GM23338 (cell line): ENCODE results near the gene DIS3L. TPM values are rescaled to one million over a fixed set of nuclear protein-coding genes. Genes with fewer than 3 reads are reported as not detected.
"Not testable (repeated sequence)": the region's sequence is repeated elsewhere in the genome, so short reads cannot be mapped to it uniquely, and the experiment has no call there.

ENCODE experiments used
- ATAC-seq: fragments of 200-7000 bp; cut with Tn5 transposase; 3 replicates; pipeline ENCODE4 v1.9.1; 2020
- DNase-seq: peaks from one replicate; pipeline ENCODE4 v3.0.0-alpha.2; 2015; ENCODE audit warnings: low spot score
- H2AFZ ChIP-seq: fragments of 200-600 bp; sonication (generic); 2 replicates; pipeline ENCODE4 v1.8.0; 2016; ENCODE audit warnings: antibody characterized with exemption, mild to moderate bottlenecking, moderate library complexity
- H3F3A ChIP-seq: fragments of 200-600 bp; sonication (generic); replicated peaks from 2 replicates; pipeline ENCODE4 v1.8.0; 2017; ENCODE audit warnings: antibody characterized with exemption, mixed run types, low read depth
- H3K27ac ChIP-seq: fragments of 200-600 bp; sonication (generic); 2 replicates; pipeline ENCODE4 v1.6.1; 2016; ENCODE audit warnings: low read depth
- H3K27me3 ChIP-seq: fragments of 200-600 bp; sonication (generic); 2 replicates; pipeline ENCODE4 v1.8.0; 2016; ENCODE audit warnings: mild to moderate bottlenecking, mixed run types, moderate library complexity; ENCODE audit not compliant: insufficient read depth
- H3K36me3 ChIP-seq: fragments of 200-600 bp; sonication (generic); 2 replicates; pipeline ENCODE4 v1.8.0; 2016; ENCODE audit warnings: mild to moderate bottlenecking; ENCODE audit not compliant: insufficient read depth
- H3K4me1 ChIP-seq: fragments of 200-600 bp; sonication (generic); 2 replicates; pipeline ENCODE4 v1.8.0; 2016; ENCODE audit warnings: mild to moderate bottlenecking, moderate library complexity; ENCODE audit not compliant: insufficient read depth
- H3K4me2 ChIP-seq: fragments of 200-600 bp; sonication (generic); 2 replicates; pipeline ENCODE4 v1.7.1; 2017; ENCODE audit warnings: mixed run types
- H3K4me3 ChIP-seq: fragments of 200-600 bp; sonication (generic); 2 replicates; pipeline ENCODE4 v1.6.1; 2016; ENCODE audit warnings: mixed run types
- H3K79me2 ChIP-seq: fragments of 200-600 bp; sonication (generic); replicated peaks from 2 replicates; pipeline ENCODE4 v1.8.0; 2017; ENCODE audit warnings: mild to moderate bottlenecking; ENCODE audit not compliant: insufficient read depth
- H3K9me2 ChIP-seq: fragments of 200-600 bp; sonication (generic); 2 replicates; pipeline ENCODE4 v1.8.0; 2017; ENCODE audit not compliant: insufficient read depth
- H4K20me1 ChIP-seq: fragments of 200-600 bp; sonication (generic); replicated peaks from 2 replicates; pipeline ENCODE4 v1.8.0; 2017; ENCODE audit warnings: mild to moderate bottlenecking; ENCODE audit not compliant: insufficient read depth
- H3K27ac Mint-ChIP-seq: 2 replicates; pipeline ENCODE4 v1.8.0; 2020; ENCODE audit warnings: inconsistent platforms, mild to moderate bottlenecking, moderate library complexity, mixed read lengths
- H3K27me3 Mint-ChIP-seq: 3 replicates; pipeline ENCODE4 v1.8.0; 2022; ENCODE audit warnings: low read depth, mild to moderate bottlenecking, moderate library complexity, mixed read lengths, inconsistent platforms; ENCODE audit not compliant: insufficient read depth, poor library complexity
- H3K36me3 Mint-ChIP-seq: 3 replicates; pipeline ENCODE4 v1.8.0; 2021; ENCODE audit warnings: low read depth, mild to moderate bottlenecking, inconsistent platforms, moderate library complexity, mixed read lengths
- H3K4me1 Mint-ChIP-seq: 3 replicates; pipeline ENCODE4 v1.8.0; 2020; ENCODE audit warnings: mild to moderate bottlenecking, inconsistent platforms, mixed read lengths
- H3K4me3 Mint-ChIP-seq: 3 replicates; pipeline ENCODE4 v1.8.0; 2021; ENCODE audit warnings: moderate library complexity, mild to moderate bottlenecking, inconsistent platforms, mixed read lengths
- H3K9me3 Mint-ChIP-seq: 3 replicates; pipeline ENCODE4 v1.8.0; 2020; ENCODE audit warnings: moderate library complexity, mild to moderate bottlenecking, inconsistent platforms, mixed read lengths
- CTCF ChIP-seq, 2 experiments: fragments of 200-600 bp in 1 of 2; sonication (generic) in 1 of 2; conservative IDR thresholded peaks; 2 replicates each; pipeline versions ENCODE4 v1.5.1 to v1.6.1; 2016 to 2017; ENCODE audit warnings: antibody characterized with exemption in 2 of 2, low read depth in 2 of 2, mild to moderate bottlenecking in 2 of 2, moderate library complexity in 1 of 2
- NANOG ChIP-seq: IDR thresholded peaks from 2 replicates; pipeline ENCODE4 v1.6.1; 2016; ENCODE audit warnings: antibody characterized with exemption, borderline replicate concordance
- STAT1 ChIP-seq: IDR thresholded peaks from one replicate; pipeline ENCODE4 v1.6.1; 2016; ENCODE audit warnings: antibody characterized with exemption; ENCODE audit not compliant: unreplicated experiment
- ZNF114 ChIP-seq: fragments of 250-450 bp; sonication (Bioruptor Pico); IDR thresholded peaks from 2 replicates; pipeline ENCODE4 v1.5.0; 2020; ENCODE audit warnings: mild to moderate bottlenecking, moderate library complexity
- ZNF331 ChIP-seq: fragments of 250-450 bp; sonication (Bioruptor Pico); IDR thresholded peaks from 2 replicates; pipeline ENCODE4 v1.5.0; 2020; ENCODE audit warnings: low read depth, mild to moderate bottlenecking, moderate library complexity
- ZNF462 ChIP-seq: fragments of 250-450 bp; sonication (Bioruptor Pico); IDR thresholded peaks from 2 replicates; pipeline ENCODE4 v1.5.0; 2020; ENCODE audit warnings: mild to moderate bottlenecking, moderate library complexity
- polyA plus RNA-seq: library from polyadenylated mRNA; unstranded; fragments of >200 nt; fragmentation: Nextera tagmentation; extraction: Ambion mirVana; gene quantifications from 2 replicates; pipeline ENCODE4 v1.2.1, GENCODE V29; 2016
- total RNA-seq: library from RNA; depleted of rRNA; stranded (reverse); fragments of >200 nt; shearing (Covaris generic); gene quantifications from 2 replicates; pipeline ENCODE4 v1.2.3, GENCODE V29; 2014

The DIS3L gene
- total and polyA plus RNA-seq, 2 experiments from 2014 or later = 8.9 to 21.8 TPM

- Mint-ChIP-seq H3K27ac (no peak overlapping the region), H3K4me3 (no peak overlapping the region), H3K4me1 (no peaks in the 10 kb centered on the region), H3K9me3 (peaks cover 13% of the 10 kb centered on the region), H3K27me3 (peaks cover 11% of the 10 kb centered on the region), H3K36me3 (peaks cover 9% of the 10 kb centered on the region)
- no peak overlapping the region for H2AFZ ChIP-seq
- H3K4me3 ChIP-seq = no peak overlapping the region
- no peaks in the 10 kb centered on the region for H3K9me2 ChIP-seq
- no peaks in the 10 kb centered on the region for H3K4me1 ChIP-seq
- H3K27ac ChIP-seq = no peak overlapping the region
- H3K79me2 ChIP-seq = no peaks in the 10 kb centered on the region
- H4K20me1 ChIP-seq = no peaks in the 10 kb centered on the region
- H3K27me3 ChIP-seq = peaks cover 24% of the 10 kb centered on the region
- no peak for DNase-seq
- H3F3A ChIP-seq = no peaks in the 10 kb centered on the region
- TF ChIP-seq ZNF331 (CRISPR knock-in tag) (no peak), STAT1 (no peak), ZNF114 (CRISPR knock-in tag) (no peak), NANOG (no peak), ZNF462 (no peak), CTCF (conservative IDR thresholded peaks at IDR 0.05; ENCODE audit: low read depth in 2 of 2) (no peak)
- no peak for ATAC-seq
- H3K4me2 ChIP-seq = no peak overlapping the region
- no peaks in the 10 kb centered on the region; the same call in 1 of the 2 replicates for H3K36me3 ChIP-seq
Measured at GRCh38 chr15:66261056-66261455, 32.3 kb upstream of the DIS3L start.

GRCh38 chr15:66262837-66263236 lies 30.5 kb upstream of the DIS3L start:
- H3K4me1 Mint-ChIP-seq = not testable (repeated sequence)

More at GRCh38 chr15:66262837-66263236, 30.5 kb upstream of the DIS3L start:
- not testable (repeated sequence) for H3K9me2 ChIP-seq, ATAC-seq, H3K27me3 ChIP-seq, H3K36me3 Mint-ChIP-seq, H3F3A ChIP-seq, H3K79me2 ChIP-seq, H3K4me2 ChIP-seq, H4K20me1 ChIP-seq, H3K4me1 ChIP-seq, H3K27ac ChIP-seq, H3K4me3 Mint-ChIP-seq, H3K27me3 Mint-ChIP-seq, H3K27ac Mint-ChIP-seq, DNase-seq, H2AFZ ChIP-seq, H3K4me3 ChIP-seq, H3K36me3 ChIP-seq
- H3K9me3 Mint-ChIP-seq = peaks cover 13% of the 10 kb centered on the region
